Adrenal gland (tissue), 12 donors: ENCODE measurements around the gene NLRP11. TPM values are rescaled to one million over a fixed set of nuclear protein-coding genes. Genes with fewer than 3 reads are reported as not detected.
A peak's percentile ranks its signal among the peaks of the same experiment; 100 is the strongest.
"Not testable (repeated sequence)": the region's sequence is repeated elsewhere in the genome, so short reads cannot be mapped to it uniquely, and the experiment has no call there.

ENCODE experiments used
- DNase-seq, 7 donors: peaks; one replicate each; pipeline ENCODE4 v3.0.0-alpha.2; 2019 to 2020
- H3K27ac ChIP-seq, 5 donors: fragments of 200-600 bp; sonication (generic) in 4 of 5; 1 replicate in 3 of 5; 2 replicates in 2 of 5; pipeline versions ENCODE4 v1.5.1 to v1.8.0; 2016 to 2020; ENCODE audit warnings: mild to moderate bottlenecking in 1 of 5
- H3K27me3 ChIP-seq: fragments of 200-600 bp; 2 replicates; pipeline ENCODE4 v1.8.0; 2021
- H3K36me3 ChIP-seq, 2 donors: fragments of 200-600 bp; replicated peaks in 1 of 2; 1 replicate in 1 of 2; 2 replicates in 1 of 2; pipeline versions ENCODE4 v1.5.1 to v1.8.0; 2018 to 2022
- H3K4me1 ChIP-seq, 2 donors: fragments of 200-600 bp; replicated peaks in 1 of 2; 1 replicate in 1 of 2; 2 replicates in 1 of 2; pipeline versions ENCODE4 v1.5.1 to v1.8.0; 2018 to 2021
- H3K4me3 ChIP-seq, 4 donors: fragments of 200-600 bp; sonication (generic) in 3 of 4; one replicate each; pipeline ENCODE4 v1.5.1; 2016 to 2018
- H3K9me3 ChIP-seq, 3 donors: fragments of 200-600 bp; sonication (generic) in 1 of 3; replicated peaks in 1 of 3; 1 replicate in 2 of 3; 2 replicates in 1 of 3; pipeline versions ENCODE4 v1.5.1 to v1.8.0; 2016 to 2021
- POLR2A ChIP-seq, 2 donors: fragments of 450-650 bp; IDR thresholded peaks; one replicate each; pipeline ENCODE4 v1.6.1; 2017; ENCODE audit warnings: antibody characterized with exemption in 2 of 2, mild to moderate bottlenecking in 2 of 2, moderate library complexity in 1 of 2
- WGBS, 4 donors: extraction: QIAGEN DNeasy Blood & Tissue Kit in 2 of 4; methylation state at CpG; one replicate each; pipeline versions ENCODE4 v1.1.5 to v1.1.7; 2013 to 2017; 5-methylcytosine and 5-hydroxymethylcytosine counted together
- intact Hi-C, 2 donors: fragments of 100-400 bp; cut with DNase I; formaldehyde crosslinking; loops; one replicate each; pipeline versions ENCODE4 v1.14.1 to v1.15.0; 2022 to 2023
- polyA plus RNA-seq, 3 donors: library from polyadenylated mRNA; stranded (reverse); fragments of 200-250 nt in 2 of 3; fragments of 350-450 nt in 1 of 3; fragmentation: Illumina TruSeq in 1 of 3; extraction: RNeasy Lipid Tissue Mini Kit (QIAGEN cat#74804) in 1 of 3; gene quantifications; one replicate each; pipeline ENCODE4 v1.2.3, GENCODE V29; 2013 to 2014
- total RNA-seq, 9 donors: library from RNA; depleted of rRNA in 4 of 9; stranded (reverse); fragments of >200 nt in 4 of 9; fragments of 120-200 nt in 1 of 9; fragmentation: NEBNext Ultra II Directional in 1 of 9; extraction: Animal tissue kit (Norgen Biotek cat#: 25700) in 1 of 9; gene quantifications; one replicate each; pipeline versions ENCODE4 v1.1.0 to v1.2.4, GENCODE V29; 2013 to 2023
- TF ChIP-seq, protein P1 (sequence below), 6 experiments: fragments of 450-650 bp in 4 of 6; fragments of 200-600 bp in 2 of 6; sonication (generic) in 1 of 6; IDR thresholded peaks; 1 replicate in 5 of 6; 2 replicates in 1 of 6; pipeline versions ENCODE4 v1.5.1 to v1.8.0; 2016 to 2021; ENCODE audit warnings: antibody characterized with exemption in 6 of 6, mild to moderate bottlenecking in 2 of 6, moderate library complexity in 1 of 6
- donor health status: healthy with polysubstance abuse.
- donor health status: Bipolar disorder and iron deficiency.
- donor health status: DM: yes; HTN: yes; CAD: no.
- donor health status: DM: no; HTN: no; CAD: no.
- donor health status: DM: no; HTN: no; CAD: no.
- donor health status: DM: yes; HTN: yes; CAD: no.

NLRP11 gene
- total and polyA plus RNA-seq, 12 donors, result 0.06 to 0.11 TPM; not detected in 10

DNA sequence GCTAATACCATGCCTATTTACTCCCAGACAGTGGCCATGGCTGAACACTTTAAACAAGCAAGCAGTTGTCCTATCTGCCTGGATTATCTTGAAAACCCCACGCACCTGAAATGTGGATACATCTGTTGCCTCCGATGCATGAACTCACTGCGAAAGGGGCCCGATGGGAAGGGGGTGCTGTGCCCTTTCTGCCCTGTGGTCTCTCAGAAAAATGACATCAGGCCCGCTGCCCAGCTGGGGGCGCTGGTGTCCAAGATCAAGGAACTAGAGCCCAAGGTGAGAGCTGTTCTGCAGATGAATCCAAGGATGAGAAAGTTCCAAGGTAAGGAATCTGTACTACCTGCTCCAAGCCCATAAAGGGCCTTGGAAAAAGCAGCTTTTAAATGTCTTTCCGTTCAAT is 54.3 kb downstream of the NLRP11 start:
- intact Hi-C loops, result no loop called here
- 23 to 40% (median 27%) methylated on average over 7 of the region's 7 CpGs for WGBS, 4 donors
- Histone ChIP-seq H3K9me3 (no peaks in the 10 kb centered on the region), H3K27ac (no peak overlapping the region), H3K36me3 (no peaks in the 10 kb centered on the region), H3K4me1 (no peaks in the 10 kb centered on the region), H3K4me3 (no peak overlapping the region), H3K27me3 (peaks cover 32% of the 10 kb centered on the region)
- no peak for DNase-seq
- TF ChIP-seq POLR2A (IDR thresholded peaks at IDR 0.05), result no peak
- TF ChIP-seq, protein P1, sequence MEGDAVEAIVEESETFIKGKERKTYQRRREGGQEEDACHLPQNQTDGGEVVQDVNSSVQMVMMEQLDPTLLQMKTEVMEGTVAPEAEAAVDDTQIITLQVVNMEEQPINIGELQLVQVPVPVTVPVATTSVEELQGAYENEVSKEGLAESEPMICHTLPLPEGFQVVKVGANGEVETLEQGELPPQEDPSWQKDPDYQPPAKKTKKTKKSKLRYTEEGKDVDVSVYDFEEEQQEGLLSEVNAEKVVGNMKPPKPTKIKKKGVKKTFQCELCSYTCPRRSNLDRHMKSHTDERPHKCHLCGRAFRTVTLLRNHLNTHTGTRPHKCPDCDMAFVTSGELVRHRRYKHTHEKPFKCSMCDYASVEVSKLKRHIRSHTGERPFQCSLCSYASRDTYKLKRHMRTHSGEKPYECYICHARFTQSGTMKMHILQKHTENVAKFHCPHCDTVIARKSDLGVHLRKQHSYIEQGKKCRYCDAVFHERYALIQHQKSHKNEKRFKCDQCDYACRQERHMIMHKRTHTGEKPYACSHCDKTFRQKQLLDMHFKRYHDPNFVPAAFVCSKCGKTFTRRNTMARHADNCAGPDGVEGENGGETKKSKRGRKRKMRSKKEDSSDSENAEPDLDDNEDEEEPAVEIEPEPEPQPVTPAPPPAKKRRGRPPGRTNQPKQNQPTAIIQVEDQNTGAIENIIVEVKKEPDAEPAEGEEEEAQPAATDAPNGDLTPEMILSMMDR (IDR thresholded peaks at IDR 0.05), result no peak

DNA sequence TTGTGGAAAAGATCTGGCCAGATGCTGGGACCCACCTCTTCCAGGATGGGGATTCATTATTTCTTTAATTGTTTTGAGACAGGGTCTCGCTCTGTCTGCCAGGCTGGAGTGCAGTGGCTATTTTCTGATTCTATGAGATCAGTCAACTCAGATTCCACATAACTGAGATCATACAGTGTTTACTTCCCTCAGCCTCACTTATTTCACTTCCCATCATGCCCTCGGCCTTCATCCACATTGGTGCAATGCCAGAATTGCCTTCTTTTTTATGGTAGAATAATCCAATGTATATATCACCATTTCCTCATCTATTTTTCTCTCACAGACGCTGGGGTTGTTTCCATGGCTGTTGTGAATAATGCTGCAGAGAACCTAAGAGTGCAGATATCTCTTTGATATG is 62.2 kb downstream of the NLRP11 start:
- H3K4me1 ChIP-seq, H3K36me3 ChIP-seq, intact Hi-C loops, DNase-seq, H3K27me3 ChIP-seq, H3K4me3 ChIP-seq, H3K9me3 ChIP-seq, H3K27ac ChIP-seq: not testable (repeated sequence)
- WGBS, 4 donors, result 43 to 47% (median 46%) methylated on average over 2 to 3 of the region's 3 CpGs

DNA sequence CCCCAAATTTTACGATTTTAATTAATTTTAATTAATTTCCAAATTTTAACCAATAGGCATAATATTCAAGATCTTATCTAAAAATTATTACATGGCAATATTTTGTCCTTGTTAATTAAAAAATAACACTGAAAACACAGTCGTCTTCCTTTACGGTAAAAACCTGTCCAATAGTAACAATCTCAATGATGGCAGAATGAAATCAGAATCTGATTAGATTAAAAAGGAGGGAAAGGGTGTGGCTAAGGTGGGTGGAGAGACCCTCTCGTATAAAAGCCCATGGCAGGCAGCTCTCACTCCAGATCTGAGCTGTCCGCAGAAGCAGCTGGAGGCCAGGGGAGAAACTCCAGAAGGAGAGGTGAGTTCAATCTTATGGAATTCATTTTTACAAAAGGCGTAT is 63.0 kb downstream of the NLRP11 start, which contains the start of gene RFPL4AL1:
Gene RFPL4AL1 (plus strand): TSS at position 301 of the 400 bp plus-strand sequence. CDS start 2,687 bp downstream, outside the sequence.
- H3K27me3 ChIP-seq, H3K27ac ChIP-seq, H3K4me3 ChIP-seq, H3K4me1 ChIP-seq, intact Hi-C loops, H3K36me3 ChIP-seq, DNase-seq, H3K9me3 ChIP-seq: not testable (repeated sequence)
- 68 to 80% (median 74%) methylated on average over 5 to 6 of the region's 6 CpGs for WGBS, 4 donors

DNA sequence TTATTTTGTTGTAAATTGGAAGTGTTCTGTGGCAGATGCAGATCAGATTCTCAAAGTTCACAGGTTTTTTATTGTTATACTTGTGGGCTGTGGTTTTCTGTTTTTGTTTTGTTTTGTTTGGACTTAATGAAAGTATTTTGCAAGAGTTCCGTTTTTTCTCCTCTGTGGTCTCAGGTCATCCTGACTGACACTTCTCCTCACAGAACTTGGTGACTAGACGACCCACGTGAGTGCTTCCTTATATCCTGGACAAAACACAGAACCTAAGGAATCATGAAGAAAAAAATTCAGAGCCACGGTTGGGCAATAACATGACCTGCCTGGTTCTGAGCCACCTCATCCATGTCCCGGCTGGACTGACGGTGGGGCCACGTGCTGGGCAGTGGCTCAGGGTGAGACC is 65.3 kb downstream of the NLRP11 start:
- 55 to 73% (median 61%) methylated on average over 6 to 7 of the region's 7 CpGs for WGBS, 4 donors
- Histone ChIP-seq H3K4me3 (no peak overlapping the region), H3K27ac (no peak overlapping the region), H3K36me3 (no peaks in the 10 kb centered on the region), H3K4me1 (no peaks in the 10 kb centered on the region), H3K9me3 (no peaks in the 10 kb centered on the region), H3K27me3 (peaks cover 4% of the 10 kb centered on the region)
- intact Hi-C loops, result no loop called here
- peak in 1 of 7 donors; percentile 15 for DNase-seq
- TF ChIP-seq, protein P1 (IDR thresholded peaks at IDR 0.05), result no peak
- no peak for TF ChIP-seq POLR2A (IDR thresholded peaks at IDR 0.05)

DNA sequence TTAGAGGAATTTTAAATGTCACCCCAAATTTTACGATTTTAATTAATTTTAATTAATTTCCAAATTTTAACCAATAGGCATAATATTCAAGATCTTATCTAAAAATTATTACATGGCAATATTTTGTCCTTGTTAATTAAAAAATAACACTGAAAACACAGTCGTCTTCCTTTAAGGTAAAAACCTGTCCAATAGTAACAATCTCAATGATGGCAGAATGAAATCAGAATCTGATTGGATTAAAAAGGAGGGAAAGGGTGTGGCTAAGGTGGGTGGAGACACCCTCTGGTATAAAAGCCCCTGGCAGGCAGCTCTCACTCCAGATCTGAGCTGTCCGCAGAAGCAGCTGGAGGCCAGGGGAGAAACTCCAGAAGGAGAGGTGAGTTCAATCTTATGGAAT is 73.0 kb downstream of the NLRP11 start, which contains the start of gene RFPL4A:
Gene RFPL4A (plus strand): TSS at position 301 of the 400 bp plus-strand sequence. CDS start 2,704 bp downstream, outside the sequence.
- H3K27me3 ChIP-seq, result not testable (repeated sequence)
- 70 to 79% (median 75%) methylated on average over 2 to 3 of the region's 3 CpGs for WGBS, 4 donors

DNA sequence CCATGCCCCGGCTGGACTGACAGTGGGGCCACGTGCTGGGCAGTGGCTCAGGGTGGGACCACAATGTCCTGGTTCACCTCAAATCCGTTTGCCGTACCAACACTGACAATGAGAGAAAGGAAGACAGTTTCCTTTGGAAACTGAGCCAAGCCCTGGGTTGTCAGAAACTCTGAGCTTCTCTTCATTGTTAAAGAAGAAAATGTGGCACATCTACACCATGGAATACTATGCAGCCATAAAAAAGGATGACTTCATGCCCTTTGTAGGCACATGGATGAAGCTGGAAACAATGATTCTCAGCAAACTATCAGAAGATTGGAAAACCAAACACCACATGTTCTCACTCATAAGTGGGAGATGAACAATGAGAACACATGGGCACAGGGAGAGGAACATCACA is 75.0 kb downstream of the NLRP11 start:
- WGBS, 4 donors, result 64 to 78% (median 75%) methylated on average over 4 of the region's 4 CpGs
- H3K9me3 ChIP-seq, H3K4me1 ChIP-seq, H3K4me3 ChIP-seq, H3K27me3 ChIP-seq, DNase-seq, H3K27ac ChIP-seq, intact Hi-C loops, H3K36me3 ChIP-seq: not testable (repeated sequence)

More for the DNA sequence above, 73.0 kb downstream of the NLRP11 start, which contains the start of gene RFPL4A:
- H3K27ac ChIP-seq, DNase-seq, H3K4me1 ChIP-seq, H3K4me3 ChIP-seq, H3K36me3 ChIP-seq, intact Hi-C loops, H3K9me3 ChIP-seq: not testable (repeated sequence)
